ENCODE data around the gene NF2.
A peak's percentile ranks its signal among the peaks of the same experiment; 100 is the strongest.

NF2 gene

GRCh38 chr22:29727131-29727523, 123.7 kb downstream of the NF2 start:
- H3K79me2 ChIP-seq (ENCODE audit: low read length), result no peaks in the 10 kb centered on the region
- peak overlapping the region; percentile 32; the same call in 1 of the 2 replicates for H3K4me3 ChIP-seq (ENCODE audit: low read length)
- no peaks in the 10 kb centered on the region for H3K4me1 ChIP-seq (ENCODE audit: low read length)
- peak overlapping the region; percentile 54 for H3K4me2 ChIP-seq (ENCODE audit: low read length)
- no peaks in the 10 kb centered on the region for H3K36me3 ChIP-seq (replicated peaks; ENCODE audit: low read depth, low read length)
- H3K27me3 ChIP-seq (ENCODE audit: low read depth, low read length), result 0 out of 2 replicates have a peak, but pooled peaks cover 4% of the 10 kb centered on the region
- no peak overlapping the region for H2AFZ ChIP-seq (ENCODE audit: low read depth, low read length)
- no peaks in the 10 kb centered on the region for H3K9me3 ChIP-seq (ENCODE audit: insufficient read depth, low read length)
- H3K9ac ChIP-seq (ENCODE audit: low read length), result no peak overlapping the region
- peak; percentile 65 for TF ChIP-seq CTCF (IDR thresholded peaks at IDR 0.05; ENCODE audit: low read depth, low read length)
- TF ChIP-seq EZH2phosphoT487 (IDR thresholded peaks at IDR 0.05; ENCODE audit: low read depth), result no peak
- H3K27ac ChIP-seq (ENCODE audit: low read length), result no peak overlapping the region
- H4K20me1 ChIP-seq (ENCODE audit: insufficient read depth, low read length), result no peaks in the 10 kb centered on the region

GRCh38 chr22:29729161-29729560, 125.7 kb downstream of the NF2 start:
- Histone ChIP-seq H3K79me2 (ENCODE audit: low read length) (no peaks in the 10 kb centered on the region), H3K9me3 (ENCODE audit: insufficient read depth, low read length) (no peaks in the 10 kb centered on the region), H3K4me3 (ENCODE audit: low read length) (no peak overlapping the region), H4K20me1 (ENCODE audit: insufficient read depth, low read length) (no peaks in the 10 kb centered on the region), H2AFZ (ENCODE audit: low read depth, low read length) (no peak overlapping the region), H3K4me1 (ENCODE audit: low read length) (peaks cover 13% of the 10 kb centered on the region), H3K27me3 (ENCODE audit: low read depth, low read length) (0 out of 2 replicates have a peak, but pooled peaks cover 4% of the 10 kb centered on the region), H3K9ac (ENCODE audit: low read length) (no peak overlapping the region), H3K27ac (ENCODE audit: low read length) (no peak overlapping the region), H3K36me3 (replicated peaks; ENCODE audit: low read depth, low read length) (no peaks in the 10 kb centered on the region), H3K4me2 (ENCODE audit: low read length) (no peak overlapping the region)
- TF ChIP-seq CTCF (IDR thresholded peaks at IDR 0.05; ENCODE audit: low read depth, low read length) (no peak), EZH2phosphoT487 (IDR thresholded peaks at IDR 0.05; ENCODE audit: low read depth) (no peak)

GRCh38 chr22:29731058-29731850, 127.8 kb downstream of the NF2 start:
- no peaks in the 10 kb centered on the region for H3K36me3 ChIP-seq (replicated peaks; ENCODE audit: low read depth, low read length)
- no peaks in the 10 kb centered on the region for H3K79me2 ChIP-seq (ENCODE audit: low read length)
- no peak overlapping the region for H2AFZ ChIP-seq (ENCODE audit: low read depth, low read length)
- H3K4me2 ChIP-seq (ENCODE audit: low read length), result no peak overlapping the region
- no peaks in the 10 kb centered on the region for H3K27me3 ChIP-seq (ENCODE audit: low read depth, low read length)
- H3K9ac ChIP-seq (ENCODE audit: low read length), result no peak overlapping the region
- H4K20me1 ChIP-seq (ENCODE audit: insufficient read depth, low read length), result no peaks in the 10 kb centered on the region
- H3K9me3 ChIP-seq (ENCODE audit: insufficient read depth, low read length), result no peaks in the 10 kb centered on the region
- H3K27ac ChIP-seq (ENCODE audit: low read length), result no peak overlapping the region
- TF ChIP-seq CTCF (IDR thresholded peaks at IDR 0.05; ENCODE audit: low read depth, low read length) (no peak), EZH2phosphoT487 (IDR thresholded peaks at IDR 0.05; ENCODE audit: low read depth) (no peak)
- H3K4me1 ChIP-seq (ENCODE audit: low read length), result peaks cover 17% of the 10 kb centered on the region
- H3K4me3 ChIP-seq (ENCODE audit: low read length), result no peak overlapping the region

GRCh38 chr22:29732883-29733282, 129.4 kb downstream of the NF2 start:
- TF ChIP-seq CTCF (IDR thresholded peaks at IDR 0.05; ENCODE audit: low read depth, low read length) (no peak), EZH2phosphoT487 (IDR thresholded peaks at IDR 0.05; ENCODE audit: low read depth) (no peak)
- Histone ChIP-seq H3K27ac (ENCODE audit: low read length) (no peak overlapping the region), H2AFZ (ENCODE audit: low read depth, low read length) (no peak overlapping the region), H3K4me1 (ENCODE audit: low read length) (peaks cover 17% of the 10 kb centered on the region), H4K20me1 (ENCODE audit: insufficient read depth, low read length) (no peaks in the 10 kb centered on the region), H3K9ac (ENCODE audit: low read length) (no peak overlapping the region), H3K4me3 (ENCODE audit: low read length) (no peak overlapping the region), H3K9me3 (ENCODE audit: insufficient read depth, low read length) (no peaks in the 10 kb centered on the region), H3K36me3 (replicated peaks; ENCODE audit: low read depth, low read length) (no peaks in the 10 kb centered on the region), H3K4me2 (ENCODE audit: low read length) (no peak overlapping the region), H3K79me2 (ENCODE audit: low read length) (no peaks in the 10 kb centered on the region), H3K27me3 (ENCODE audit: low read depth, low read length) (no peaks in the 10 kb centered on the region)

Measured in OCI-LY3 (cell line).